BE2C (cell line): ENCODE measurements around the gene CADPS2.

ENCODE experiments used
- DNase-seq: peaks from one replicate; pipeline ENCODE4 v3.0.0-alpha.2; 2020
- H3K27me3 ChIP-seq: fragments of 250-450 bp; sonication (Bioruptor Pico); 2 replicates; pipeline ENCODE4 v1.5.1; 2020; ENCODE audit warnings: mild to moderate bottlenecking
- H3K36me3 ChIP-seq: fragments of 250-450 bp; sonication (Bioruptor Pico); 2 replicates; pipeline ENCODE4 v1.5.1; 2020; ENCODE audit warnings: mild to moderate bottlenecking
- H3K4me1 ChIP-seq: fragments of 250-450 bp; sonication (Bioruptor Pico); 2 replicates; pipeline ENCODE4 v1.5.1; 2020
- H3K4me3 ChIP-seq: 2 replicates; pipeline ENCODE4 v1.5.1; 2011; ENCODE audit warnings: low read depth, low read length
- H3K9me3 ChIP-seq: fragments of 250-450 bp; sonication (Bioruptor Pico); 2 replicates; pipeline ENCODE4 v1.5.1; 2020
- CTCF ChIP-seq: IDR thresholded peaks from 2 replicates; pipeline ENCODE4 v1.5.1; 2012; ENCODE audit warnings: mild to moderate bottlenecking, low read depth, low read length

CADPS2 gene

GRCh38 chr7:122849322-122849956 is 36.8 kb downstream of the CADPS2 start:
- H3K4me1 ChIP-seq, result no peaks in the 10 kb centered on the region
- H3K4me3 ChIP-seq, result no peak overlapping the region
- no peaks in the 10 kb centered on the region for H3K36me3 ChIP-seq
- no peak for DNase-seq
- TF ChIP-seq CTCF, result no peak
- H3K27me3 ChIP-seq, result no peaks in the 10 kb centered on the region
- no peaks in the 10 kb centered on the region for H3K9me3 ChIP-seq

- no peak for DNase-seq
- TF ChIP-seq CTCF, result no peak
- no peaks in the 10 kb centered on the region for H3K4me1 ChIP-seq
- no peaks in the 10 kb centered on the region for H3K27me3 ChIP-seq
- H3K4me3 ChIP-seq, result no peak overlapping the region
- no peaks in the 10 kb centered on the region for H3K9me3 ChIP-seq
- H3K36me3 ChIP-seq, result no peaks in the 10 kb centered on the region
Measured at GRCh38 chr7:122847871-122848473, 38.3 kb downstream of the CADPS2 start.

GRCh38 chr7:122846591-122846990 is 39.7 kb downstream of the CADPS2 start:
- Histone ChIP-seq H3K9me3 (no peaks in the 10 kb centered on the region), H3K4me3 (no peak overlapping the region), H3K27me3 (no peaks in the 10 kb centered on the region), H3K36me3 (no peaks in the 10 kb centered on the region), H3K4me1 (no peaks in the 10 kb centered on the region)
- TF ChIP-seq CTCF, result no peak
- DNase-seq, result no peak

- H3K4me1 ChIP-seq, result no peaks in the 10 kb centered on the region
- no peak for TF ChIP-seq CTCF
- no peaks in the 10 kb centered on the region for H3K9me3 ChIP-seq
- no peak for DNase-seq
- no peak overlapping the region for H3K4me3 ChIP-seq
- H3K36me3 ChIP-seq, result no peaks in the 10 kb centered on the region
- no peaks in the 10 kb centered on the region for H3K27me3 ChIP-seq
Measured at GRCh38 chr7:122845286-122845685, 41.0 kb downstream of the CADPS2 start.

- H3K36me3 ChIP-seq, result no peaks in the 10 kb centered on the region
Measured at GRCh38 chr7:122844191-122844988, 41.9 kb downstream of the CADPS2 start.

More at GRCh38 chr7:122844191-122844988, 41.9 kb downstream of the CADPS2 start:
- no peaks in the 10 kb centered on the region for H3K4me1 ChIP-seq
- DNase-seq, result no peak
- no peak overlapping the region for H3K4me3 ChIP-seq
- H3K27me3 ChIP-seq, result no peaks in the 10 kb centered on the region
- no peak for TF ChIP-seq CTCF
- H3K9me3 ChIP-seq, result no peaks in the 10 kb centered on the region
